Tibial artery (tissue), 4 donors: ENCODE measurements around the gene MAGEA10.

ENCODE experiments used
- DNase-seq, 2 donors: peaks; one replicate each; pipeline ENCODE4 v3.0.0-alpha.2; 2019
- H3K27ac ChIP-seq, 2 donors: fragments of 200-600 bp; sonication (generic) in 1 of 2; 1 replicate in 1 of 2; 2 replicates in 1 of 2; pipeline ENCODE4 v1.5.1; 2018 to 2019; ENCODE audit warnings: mild to moderate bottlenecking in 1 of 2
- H3K27me3 ChIP-seq, 2 donors: fragments of 200-600 bp; sonication (generic) in 1 of 2; one replicate each; pipeline versions ENCODE4 v1.5.1 to v1.6.0; 2016 to 2019
- H3K36me3 ChIP-seq, 3 donors: fragments of 200-600 bp; sonication (generic) in 2 of 3; one replicate each; pipeline ENCODE4 v1.5.1; 2016 to 2019; ENCODE audit warnings: mild to moderate bottlenecking in 2 of 3
- H3K4me1 ChIP-seq, 4 donors: fragments of 200-600 bp; sonication (generic) in 2 of 4; 1 replicate in 3 of 4; 2 replicates in 1 of 4; pipeline ENCODE4 v1.5.1; 2016 to 2019
- H3K4me3 ChIP-seq, 2 donors: fragments of 200-600 bp; sonication (generic) in 1 of 2; 1 replicate in 1 of 2; 2 replicates in 1 of 2; pipeline ENCODE4 v1.5.1; 2018 to 2019; ENCODE audit warnings: mild to moderate bottlenecking in 2 of 2
- H3K9me3 ChIP-seq, 3 donors: fragments of 200-600 bp; sonication (generic) in 1 of 3; one replicate each; pipeline ENCODE4 v1.5.1; 2016 to 2019
- intact Hi-C: fragments of 100-400 bp; cut with DNase I; formaldehyde crosslinking; loops from one replicate; pipeline ENCODE4 v1.15.0; 2023; ENCODE audit warnings: low total_unique reads
- TF ChIP-seq, protein P1 (sequence below), 2 experiments: fragments of 200-600 bp in 1 of 2; fragments of 450-650 bp in 1 of 2; IDR thresholded peaks; one replicate each; pipeline ENCODE4 v1.5.1; 2017 to 2019; ENCODE audit warnings: antibody characterized with exemption in 2 of 2, mild to moderate bottlenecking in 1 of 2, moderate library complexity in 1 of 2

MAGEA10 gene

DNA sequence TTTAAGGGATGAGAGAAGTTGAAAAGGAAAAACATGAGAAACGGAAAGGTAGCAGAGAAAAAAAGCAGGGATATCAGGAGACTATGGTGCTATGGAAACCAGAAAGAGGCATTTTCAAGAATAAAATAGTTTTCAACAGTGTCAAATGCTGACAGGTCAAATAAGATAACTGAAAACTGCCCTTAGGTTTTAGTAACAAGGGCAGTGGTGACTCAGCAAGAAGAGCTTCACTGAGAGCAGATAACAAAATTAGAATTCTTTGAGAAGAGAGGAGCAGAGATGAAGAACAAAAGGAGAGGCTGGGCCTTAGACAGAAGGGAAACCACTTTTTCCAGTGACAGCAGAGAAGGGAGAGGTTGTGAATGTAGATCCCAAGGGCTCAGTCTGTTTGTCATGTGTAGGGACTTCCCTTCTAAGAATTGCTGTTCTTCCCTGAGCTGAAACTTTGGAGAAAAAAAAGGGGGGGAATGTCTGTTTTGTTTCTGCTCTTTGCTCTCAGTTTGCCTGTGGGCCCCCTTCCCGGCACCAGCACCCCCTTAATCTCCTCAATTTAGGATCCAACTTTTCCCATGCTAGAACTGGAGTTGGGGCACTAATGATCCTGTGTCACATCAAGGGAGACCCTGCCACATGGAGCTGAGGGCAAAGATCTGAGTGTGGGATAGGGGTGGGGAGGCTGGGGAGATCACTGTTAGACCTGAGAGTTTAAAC, 26.8 kb upstream of the MAGEA10 start:
- no peaks in the 10 kb centered on the region for H3K4me1 ChIP-seq
- H3K27ac ChIP-seq = no peak overlapping the region
- H3K9me3 ChIP-seq = no peaks in the 10 kb centered on the region
- H3K4me3 ChIP-seq = no peak overlapping the region
- H3K36me3 ChIP-seq = no peaks in the 10 kb centered on the region
- TF ChIP-seq, protein P1, sequence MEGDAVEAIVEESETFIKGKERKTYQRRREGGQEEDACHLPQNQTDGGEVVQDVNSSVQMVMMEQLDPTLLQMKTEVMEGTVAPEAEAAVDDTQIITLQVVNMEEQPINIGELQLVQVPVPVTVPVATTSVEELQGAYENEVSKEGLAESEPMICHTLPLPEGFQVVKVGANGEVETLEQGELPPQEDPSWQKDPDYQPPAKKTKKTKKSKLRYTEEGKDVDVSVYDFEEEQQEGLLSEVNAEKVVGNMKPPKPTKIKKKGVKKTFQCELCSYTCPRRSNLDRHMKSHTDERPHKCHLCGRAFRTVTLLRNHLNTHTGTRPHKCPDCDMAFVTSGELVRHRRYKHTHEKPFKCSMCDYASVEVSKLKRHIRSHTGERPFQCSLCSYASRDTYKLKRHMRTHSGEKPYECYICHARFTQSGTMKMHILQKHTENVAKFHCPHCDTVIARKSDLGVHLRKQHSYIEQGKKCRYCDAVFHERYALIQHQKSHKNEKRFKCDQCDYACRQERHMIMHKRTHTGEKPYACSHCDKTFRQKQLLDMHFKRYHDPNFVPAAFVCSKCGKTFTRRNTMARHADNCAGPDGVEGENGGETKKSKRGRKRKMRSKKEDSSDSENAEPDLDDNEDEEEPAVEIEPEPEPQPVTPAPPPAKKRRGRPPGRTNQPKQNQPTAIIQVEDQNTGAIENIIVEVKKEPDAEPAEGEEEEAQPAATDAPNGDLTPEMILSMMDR (IDR thresholded peaks at IDR 0.05) = no peak
- H3K27me3 ChIP-seq = no peaks in the 10 kb centered on the region
- no peak for DNase-seq
- intact Hi-C loops = no loop called here

DNA sequence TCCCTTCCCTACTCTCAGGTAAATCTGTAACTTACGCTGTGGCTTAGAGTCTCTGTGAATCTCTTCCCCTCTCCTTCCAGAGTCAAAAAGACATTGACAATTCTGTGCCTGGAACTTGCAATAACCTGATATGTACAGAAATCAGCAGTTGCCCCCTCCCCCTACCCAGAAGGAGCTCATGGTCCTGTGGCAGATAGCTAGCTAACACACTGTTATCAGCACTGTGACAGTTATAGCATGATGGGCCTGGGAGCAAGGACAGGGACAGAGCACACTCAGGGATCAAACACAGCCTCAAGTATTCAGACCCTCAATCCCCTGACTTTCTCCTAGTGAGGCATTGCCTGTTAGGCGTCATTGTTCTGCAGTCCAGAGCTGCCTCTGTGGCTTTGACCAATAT, 18.7 kb upstream of the MAGEA10 start:
- Histone ChIP-seq H3K4me1 (no peaks in the 10 kb centered on the region), H3K27me3 (no peaks in the 10 kb centered on the region), H3K27ac (no peak overlapping the region), H3K4me3 (no peak overlapping the region), H3K36me3 (no peaks in the 10 kb centered on the region), H3K9me3 (no peaks in the 10 kb centered on the region)
- TF ChIP-seq, protein P1 (IDR thresholded peaks at IDR 0.05) = no peak
- intact Hi-C loops = no loop called here
- DNase-seq = no peak

DNA sequence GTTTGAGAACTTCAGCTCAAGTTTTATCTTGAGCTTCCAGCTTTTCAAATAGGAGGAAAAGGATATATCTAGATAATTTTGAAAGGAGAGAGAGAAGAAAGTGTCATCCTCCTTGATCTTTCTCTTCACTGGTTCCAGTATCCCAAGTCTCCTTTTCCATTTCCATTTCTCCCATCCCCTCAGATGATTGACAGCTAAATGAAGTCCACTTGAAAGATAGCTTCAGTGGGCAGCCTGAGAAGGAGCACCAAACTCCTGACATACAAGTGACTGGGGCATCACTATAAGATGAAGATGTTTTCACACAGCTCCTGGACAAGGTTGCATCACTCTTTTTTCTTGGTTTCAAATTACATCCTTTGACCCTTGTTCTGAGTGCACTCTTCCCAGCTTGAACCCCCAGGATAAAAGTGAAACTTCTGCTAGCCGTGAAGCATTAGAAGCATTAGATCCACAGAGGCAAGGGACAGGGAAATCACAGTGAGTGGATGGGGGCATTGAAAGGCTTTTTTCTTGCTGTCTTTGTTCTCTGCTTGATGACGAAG, 17.5 kb upstream of the MAGEA10 start:
- Histone ChIP-seq H3K36me3 (no peaks in the 10 kb centered on the region), H3K4me3 (no peak overlapping the region), H3K4me1 (no peaks in the 10 kb centered on the region), H3K27me3 (no peaks in the 10 kb centered on the region), H3K9me3 (no peaks in the 10 kb centered on the region), H3K27ac (no peak overlapping the region)
- DNase-seq = no peak
- intact Hi-C loops = no loop called here
- TF ChIP-seq, protein P1 (IDR thresholded peaks at IDR 0.05) = no peak

DNA sequence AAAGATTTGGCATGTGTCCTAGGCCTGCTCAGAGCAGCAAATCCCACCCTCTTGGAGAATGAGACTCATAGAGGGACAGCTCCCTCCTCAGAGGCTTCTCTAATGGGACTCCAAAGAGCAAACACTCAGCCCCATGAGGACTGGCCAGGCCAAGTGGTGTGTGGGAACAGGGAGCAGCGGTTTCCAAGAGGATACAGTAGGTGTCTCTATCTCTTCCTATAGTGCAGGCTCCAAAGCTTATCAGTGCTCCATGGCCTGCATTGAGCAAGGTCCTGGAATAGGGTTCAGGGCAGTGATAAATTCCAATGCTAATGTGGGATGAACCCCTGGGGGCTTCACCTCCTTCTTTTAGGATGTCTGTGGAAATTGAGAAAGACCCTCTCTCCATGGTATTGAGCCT, 15.7 kb upstream of the MAGEA10 start:
- Histone ChIP-seq H3K4me3 (no peak overlapping the region), H3K4me1 (no peaks in the 10 kb centered on the region), H3K36me3 (no peaks in the 10 kb centered on the region), H3K9me3 (no peaks in the 10 kb centered on the region), H3K27me3 (no peaks in the 10 kb centered on the region), H3K27ac (no peak overlapping the region)
- DNase-seq = no peak
- intact Hi-C loops = no loop called here
- TF ChIP-seq, protein P1 (IDR thresholded peaks at IDR 0.05) = no peak

DNA sequence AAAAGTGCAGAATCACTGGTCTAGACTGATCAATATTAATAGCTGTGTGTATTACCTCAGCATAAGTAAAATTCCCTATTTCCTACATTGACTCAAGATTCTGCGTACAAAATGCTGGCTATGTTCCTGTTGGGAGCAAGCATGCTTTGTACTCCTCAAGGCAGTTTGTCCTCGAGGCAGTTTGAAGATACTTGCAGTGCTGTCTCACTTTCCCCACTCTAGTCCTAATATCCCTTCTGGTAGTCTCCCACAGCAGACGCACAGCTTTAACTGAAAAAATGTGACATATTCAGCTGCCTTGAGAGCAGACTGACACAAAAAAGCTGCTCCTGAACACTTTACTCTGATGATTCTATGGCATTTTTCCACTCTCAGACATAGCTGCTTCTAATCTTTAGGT, 12.9 kb upstream of the MAGEA10 start:
- no peak overlapping the region for H3K27ac ChIP-seq
- H3K27me3 ChIP-seq = no peaks in the 10 kb centered on the region
- no peak overlapping the region for H3K4me3 ChIP-seq
- no peaks in the 10 kb centered on the region for H3K36me3 ChIP-seq
- no peaks in the 10 kb centered on the region for H3K9me3 ChIP-seq
- intact Hi-C loops = no loop called here
- TF ChIP-seq, protein P1 (IDR thresholded peaks at IDR 0.05) = no peak
- DNase-seq = no peak
- H3K4me1 ChIP-seq = no peaks in the 10 kb centered on the region
